PFSK-1 (cell line): Measurements from ENCODE around the gene TWF2.

Experiments
- FOXP2 ChIP-seq: optimal IDR thresholded peaks from 2 replicates; pipeline ENCODE3; 2011; ENCODE audit warnings: borderline replicate concordance, control low read depth, inconsistent platforms; ENCODE audit not compliant: insufficient read depth; ENCODE audit errors: extremely low read length, extremely low read depth
- POLR2AphosphoS5 ChIP-seq: IDR thresholded peaks from 2 replicates; pipeline ENCODE4 v1.6.1; 2012; ENCODE audit warnings: low read depth, mild to moderate bottlenecking, control low read depth, low read length, moderate library complexity
- REST ChIP-seq, 2 experiments: IDR thresholded peaks; 2 replicates each; pipeline versions ENCODE4 v1.6.1 to v1.8.0; 2011 to 2012; ENCODE audit warnings: low read depth in 2 of 2, low read length in 2 of 2, control low read depth in 1 of 2, inconsistent platforms in 1 of 2, mild to moderate bottlenecking in 1 of 2, moderate library complexity in 1 of 2; ENCODE audit not compliant: insufficient read depth in 1 of 2
- SIN3A ChIP-seq: IDR thresholded peaks from 2 replicates; pipeline ENCODE4 v1.6.1; 2012; ENCODE audit warnings: mild to moderate bottlenecking, low read length, moderate library complexity, borderline replicate concordance; ENCODE audit not compliant: insufficient read depth
- TAF1 ChIP-seq: IDR thresholded peaks from 2 replicates; pipeline ENCODE4 v1.6.1; 2012; ENCODE audit warnings: low read length, control low read depth, borderline replicate concordance; ENCODE audit not compliant: insufficient read depth

Gene TWF2

DNA sequence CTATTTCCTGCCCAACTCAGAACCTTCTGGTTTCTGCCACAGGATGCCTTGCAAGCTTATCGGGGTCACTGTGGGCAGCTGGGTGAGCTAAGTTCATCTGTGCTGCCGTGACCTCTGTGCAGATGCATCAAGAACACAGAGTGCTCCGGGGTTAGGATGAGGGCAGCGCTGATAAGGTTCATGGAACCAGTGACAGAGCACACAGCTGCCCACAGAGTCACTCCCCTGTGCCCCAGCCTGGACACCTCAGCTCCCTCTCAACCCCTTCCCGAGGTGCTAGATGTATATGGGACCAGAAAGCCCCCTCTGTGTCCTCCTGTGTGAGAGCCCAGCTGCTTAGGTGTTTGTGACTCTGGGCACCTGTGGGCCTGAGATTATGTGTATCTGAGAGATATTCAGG, 56.8 kb downstream of the TWF2 start:
- TF ChIP-seq POLR2AphosphoS5 (no peak), FOXP2 (no peak), REST (IDR thresholded peaks at IDR 0.05; ENCODE audit: insufficient read depth in 1 of 2, low read depth in 2 of 2, low read length in 2 of 2) (no peak), TAF1 (no peak), SIN3A (no peak)

DNA sequence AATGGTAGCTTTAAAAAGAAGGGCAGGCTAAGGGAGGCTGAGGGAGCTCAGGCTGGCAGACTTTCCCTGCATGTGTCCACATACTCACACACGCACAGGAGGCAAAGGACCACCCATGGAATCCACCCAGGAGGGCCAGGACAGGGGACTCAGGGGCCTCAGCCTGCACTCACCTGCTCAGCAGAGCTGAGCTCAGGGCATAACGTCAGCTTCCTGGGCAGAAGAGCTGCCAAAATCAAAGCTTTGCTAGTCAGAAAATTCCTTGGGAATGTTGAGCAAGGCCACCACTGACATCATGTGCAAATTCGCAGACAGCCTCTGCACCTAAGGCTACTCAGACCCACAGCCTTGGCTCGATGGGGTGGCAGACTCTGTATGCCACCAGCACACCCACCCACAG, 57.4 kb downstream of the TWF2 start:
- no peak for TF ChIP-seq POLR2AphosphoS5
- TF ChIP-seq REST (IDR thresholded peaks at IDR 0.05; ENCODE audit: insufficient read depth in 1 of 2, low read depth in 2 of 2, low read length in 2 of 2) = no peak
- no peak for TF ChIP-seq FOXP2
- TF ChIP-seq TAF1 = no peak
- TF ChIP-seq SIN3A = no peak
